ENCODE measurements around the gene SARM1.

Gene SARM1

DNA sequence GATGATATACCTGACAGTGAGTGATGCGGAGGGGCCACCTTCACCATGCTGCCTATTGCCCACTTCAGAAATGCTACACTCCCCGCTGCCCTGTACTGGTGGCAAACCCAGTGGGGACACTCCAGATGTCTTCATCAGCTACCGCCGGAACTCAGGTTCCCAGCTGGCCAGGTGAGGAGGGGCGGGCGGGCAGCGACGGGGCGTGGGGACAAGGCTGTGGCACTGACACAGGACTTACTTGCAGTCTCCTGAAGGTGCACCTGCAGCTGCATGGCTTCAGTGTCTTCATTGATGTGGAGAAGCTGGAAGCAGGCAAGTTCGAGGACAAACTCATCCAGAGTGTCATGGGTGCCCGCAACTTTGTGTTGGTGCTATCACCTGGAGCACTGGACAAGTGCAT is 16.6 kb downstream of the SARM1 start:
- FAIRE-seq (no peak), DNase-seq (ENCODE audit: insufficient read length, low spot score) (no peak)
- TF ChIP-seq SPI1 (IDR thresholded peaks at IDR 0.05; ENCODE audit: low read depth, low read length) (no peak), POLR2AphosphoS5 (IDR thresholded peaks at IDR 0.05; ENCODE audit: low read depth, low read length) (no peak), PAX5 (IDR thresholded peaks at IDR 0.05; ENCODE audit: insufficient read depth, low read length, severe bottlenecking) (no peak), TAF1 (IDR thresholded peaks at IDR 0.05; ENCODE audit: low read depth, low read length) (no peak), POLR2A (IDR thresholded peaks at IDR 0.05; ENCODE audit: low read depth, low read length) (no peak), POU2F2 (IDR thresholded peaks at IDR 0.05; ENCODE audit: low read depth, low read length) (no peak)

DNA sequence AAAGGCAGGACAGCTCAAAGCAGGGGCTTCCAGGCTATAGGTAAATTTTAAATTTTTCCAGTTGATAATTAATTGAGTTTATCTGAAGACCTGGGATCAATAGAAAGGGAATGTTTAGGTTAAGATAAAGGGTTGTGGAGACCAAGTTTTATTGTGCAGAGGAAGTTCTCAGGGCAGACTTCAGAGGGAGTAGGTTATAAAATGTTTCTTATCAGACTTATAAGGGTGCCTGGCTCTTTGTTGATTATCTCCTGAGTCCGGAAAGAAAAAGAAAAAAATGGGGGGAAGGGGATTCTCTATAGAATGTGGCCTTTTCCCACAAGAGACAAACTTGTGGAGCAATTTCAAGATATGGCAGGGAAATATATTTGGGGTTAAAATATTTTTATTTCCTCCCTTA is 18.6 kb downstream of the SARM1 start:
- FAIRE-seq = no peak
- TF ChIP-seq POLR2AphosphoS5 (IDR thresholded peaks at IDR 0.05; ENCODE audit: low read depth, low read length) (no peak), POLR2A (IDR thresholded peaks at IDR 0.05; ENCODE audit: low read depth, low read length) (no peak), SPI1 (IDR thresholded peaks at IDR 0.05; ENCODE audit: low read depth, low read length) (no peak), TAF1 (IDR thresholded peaks at IDR 0.05; ENCODE audit: low read depth, low read length) (no peak), POU2F2 (IDR thresholded peaks at IDR 0.05; ENCODE audit: low read depth, low read length) (no peak), PAX5 (IDR thresholded peaks at IDR 0.05; ENCODE audit: insufficient read depth, low read length, severe bottlenecking) (no peak)
- no peak for DNase-seq (ENCODE audit: insufficient read length, low spot score)

- DNase-seq (ENCODE audit: insufficient read length, low spot score) = no peak
- no peak for FAIRE-seq
- TF ChIP-seq POLR2A (IDR thresholded peaks at IDR 0.05; ENCODE audit: low read depth, low read length) (no peak), POU2F2 (IDR thresholded peaks at IDR 0.05; ENCODE audit: low read depth, low read length) (no peak), TAF1 (IDR thresholded peaks at IDR 0.05; ENCODE audit: low read depth, low read length) (no peak)
These were observed 19.1 kb downstream of the SARM1 start for GRCh38 chr17:28390563-28390962.

- FAIRE-seq = no peak
- DNase-seq (ENCODE audit: insufficient read length, low spot score) = no peak
- TF ChIP-seq POLR2A (IDR thresholded peaks at IDR 0.05; ENCODE audit: low read depth, low read length) (no peak), PAX5 (IDR thresholded peaks at IDR 0.05; ENCODE audit: insufficient read depth, low read length, severe bottlenecking) (no peak)
These were observed 19.5 kb downstream of the SARM1 start for GRCh38 chr17:28390984-28391383.

GRCh38 chr17:28391401-28391800 is 19.9 kb downstream of the SARM1 start:
- TF ChIP-seq POLR2AphosphoS5 (IDR thresholded peaks at IDR 0.05; ENCODE audit: low read depth, low read length) (no peak), SPI1 (IDR thresholded peaks at IDR 0.05; ENCODE audit: low read depth, low read length) (no peak), POU2F2 (IDR thresholded peaks at IDR 0.05; ENCODE audit: low read depth, low read length) (no peak), PAX5 (IDR thresholded peaks at IDR 0.05; ENCODE audit: insufficient read depth, low read length, severe bottlenecking) (no peak), TAF1 (IDR thresholded peaks at IDR 0.05; ENCODE audit: low read depth, low read length) (no peak), POLR2A (IDR thresholded peaks at IDR 0.05; ENCODE audit: low read depth, low read length) (no peak)
- FAIRE-seq (no peak), DNase-seq (ENCODE audit: insufficient read length, low spot score) (no peak)

DNA sequence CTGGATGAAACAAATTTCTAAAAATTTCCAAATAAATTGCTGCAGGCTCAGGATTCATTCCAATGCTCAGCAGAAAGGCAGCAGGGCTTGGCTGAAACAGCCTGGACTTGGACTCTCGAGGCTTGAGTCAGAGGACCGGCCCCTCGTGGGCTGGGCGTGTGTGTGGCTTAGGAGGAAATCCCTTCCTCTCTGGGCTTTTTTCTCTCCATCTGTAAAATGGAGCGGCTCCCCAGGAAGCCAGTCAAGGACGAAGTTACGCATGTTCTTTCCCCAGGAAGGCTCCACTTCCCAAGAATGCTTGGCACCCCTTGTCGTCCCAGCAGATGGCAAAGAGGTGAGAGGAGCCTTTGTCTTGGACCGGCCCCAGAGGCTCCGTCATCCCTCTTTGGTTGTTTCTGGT is 21.0 kb downstream of the SARM1 start:
- DNase-seq (ENCODE audit: insufficient read length, low spot score) (no peak), FAIRE-seq (no peak)
- TF ChIP-seq POLR2A (IDR thresholded peaks at IDR 0.05; ENCODE audit: low read depth, low read length) (no peak), TAF1 (IDR thresholded peaks at IDR 0.05; ENCODE audit: low read depth, low read length) (no peak), POLR2AphosphoS5 (IDR thresholded peaks at IDR 0.05; ENCODE audit: low read depth, low read length) (no peak), POU2F2 (IDR thresholded peaks at IDR 0.05; ENCODE audit: low read depth, low read length) (no peak), SPI1 (IDR thresholded peaks at IDR 0.05; ENCODE audit: low read depth, low read length) (no peak)

- FAIRE-seq = no peak
- no peak for TF ChIP-seq POLR2A (IDR thresholded peaks at IDR 0.05; ENCODE audit: low read depth, low read length)
- no peak for TF ChIP-seq POU2F2 (IDR thresholded peaks at IDR 0.05; ENCODE audit: low read depth, low read length)
- TF ChIP-seq SPI1 (IDR thresholded peaks at IDR 0.05; ENCODE audit: low read depth, low read length) = no peak
- TF ChIP-seq POLR2AphosphoS5 (IDR thresholded peaks at IDR 0.05; ENCODE audit: low read depth, low read length) = no peak
- TF ChIP-seq PAX5 (IDR thresholded peaks at IDR 0.05; ENCODE audit: insufficient read depth, low read length, severe bottlenecking) = no peak
- TF ChIP-seq TAF1 (IDR thresholded peaks at IDR 0.05; ENCODE audit: low read depth, low read length) = no peak
- no peak for DNase-seq (ENCODE audit: insufficient read length, low spot score)
These were observed 23.0 kb downstream of the SARM1 start for GRCh38 chr17:28394337-28395116.

DNA sequence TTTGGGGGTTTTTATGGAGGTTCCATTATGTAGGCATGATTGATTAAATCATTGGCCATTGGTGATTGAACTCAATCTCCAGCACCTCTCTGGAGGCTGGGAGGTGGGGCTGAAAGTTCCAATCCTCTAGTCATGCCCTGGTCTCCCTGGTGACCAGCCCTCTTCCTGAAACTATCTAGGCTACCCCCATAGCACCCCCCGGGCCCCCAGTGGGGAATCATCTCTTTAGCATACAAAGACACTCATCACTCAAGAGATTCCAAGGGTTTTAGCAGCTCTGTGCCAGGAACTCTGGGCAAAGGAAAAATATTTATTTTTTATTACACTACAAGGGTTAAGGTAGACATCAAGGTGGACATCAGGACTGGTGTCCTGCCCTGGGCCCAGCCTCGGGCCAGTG is 23.9 kb downstream of the SARM1 start:
- no peak for DNase-seq (ENCODE audit: insufficient read length, low spot score)
- no peak for FAIRE-seq
- TF ChIP-seq SPI1 (IDR thresholded peaks at IDR 0.05; ENCODE audit: low read depth, low read length) = no peak
- no peak for TF ChIP-seq POLR2AphosphoS5 (IDR thresholded peaks at IDR 0.05; ENCODE audit: low read depth, low read length)

DNA sequence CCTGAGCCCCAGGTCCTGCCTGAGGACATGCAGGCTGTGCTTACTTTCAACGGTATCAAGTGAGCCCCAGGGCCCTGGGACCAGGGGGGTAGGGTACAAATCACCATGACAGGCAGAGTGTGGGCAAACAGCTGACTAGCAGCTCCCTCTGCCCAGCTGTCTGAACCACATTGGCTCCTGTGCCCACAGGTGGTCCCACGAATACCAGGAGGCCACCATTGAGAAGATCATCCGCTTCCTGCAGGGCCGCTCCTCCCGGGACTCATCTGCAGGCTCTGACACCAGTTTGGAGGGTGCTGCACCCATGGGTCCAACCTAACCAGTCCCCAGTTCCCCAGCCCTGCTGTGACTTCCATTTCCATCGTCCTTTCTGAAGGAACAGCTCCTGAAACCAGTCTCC is 24.5 kb downstream of the SARM1 start:
- no peak for FAIRE-seq
- TF ChIP-seq POLR2AphosphoS5 (IDR thresholded peaks at IDR 0.05; ENCODE audit: low read depth, low read length) (no peak), POU2F2 (IDR thresholded peaks at IDR 0.05; ENCODE audit: low read depth, low read length) (no peak), SPI1 (IDR thresholded peaks at IDR 0.05; ENCODE audit: low read depth, low read length) (no peak), TAF1 (IDR thresholded peaks at IDR 0.05; ENCODE audit: low read depth, low read length) (no peak), PAX5 (IDR thresholded peaks at IDR 0.05; ENCODE audit: insufficient read depth, low read length, severe bottlenecking) (no peak), POLR2A (IDR thresholded peaks at IDR 0.05; ENCODE audit: low read depth, low read length) (no peak)
- no peak for DNase-seq (ENCODE audit: insufficient read length, low spot score)

GRCh38 chr17:28396635-28397239 is 25.2 kb downstream of the SARM1 start:
- DNase-seq (ENCODE audit: insufficient read length, low spot score) (no peak), FAIRE-seq (no peak)
- TF ChIP-seq PAX5 (IDR thresholded peaks at IDR 0.05; ENCODE audit: insufficient read depth, low read length, severe bottlenecking) (no peak), TAF1 (IDR thresholded peaks at IDR 0.05; ENCODE audit: low read depth, low read length) (no peak), SPI1 (IDR thresholded peaks at IDR 0.05; ENCODE audit: low read depth, low read length) (no peak), POU2F2 (IDR thresholded peaks at IDR 0.05; ENCODE audit: low read depth, low read length) (no peak), POLR2A (IDR thresholded peaks at IDR 0.05; ENCODE audit: low read depth, low read length) (no peak), POLR2AphosphoS5 (IDR thresholded peaks at IDR 0.05; ENCODE audit: low read depth, low read length) (no peak; the same call in 1 of the 2 replicates)

Data from GM12891 (cell line).